Esophagus squamous epithelium (tissue), 4 donors: ENCODE data around the gene SMOC1.

Experiments
- POLR2A ChIP-seq, 4 donors: fragments of 450-650 bp; IDR thresholded peaks; one replicate each; pipeline ENCODE4 v1.6.1; 2017; ENCODE audit warnings: antibody characterized with exemption in 4 of 4, mild to moderate bottlenecking in 4 of 4, moderate library complexity in 3 of 4
- TF ChIP-seq, protein P1 (sequence below), 6 experiments: fragments of 450-650 bp in 4 of 6; fragments of 200-600 bp in 2 of 6; sonication (generic) in 2 of 6; IDR thresholded peaks; one replicate each; pipeline ENCODE4 v1.5.1; 2016 to 2019; ENCODE audit warnings: antibody characterized with exemption in 6 of 6, mild to moderate bottlenecking in 4 of 6, moderate library complexity in 4 of 6

DNA sequence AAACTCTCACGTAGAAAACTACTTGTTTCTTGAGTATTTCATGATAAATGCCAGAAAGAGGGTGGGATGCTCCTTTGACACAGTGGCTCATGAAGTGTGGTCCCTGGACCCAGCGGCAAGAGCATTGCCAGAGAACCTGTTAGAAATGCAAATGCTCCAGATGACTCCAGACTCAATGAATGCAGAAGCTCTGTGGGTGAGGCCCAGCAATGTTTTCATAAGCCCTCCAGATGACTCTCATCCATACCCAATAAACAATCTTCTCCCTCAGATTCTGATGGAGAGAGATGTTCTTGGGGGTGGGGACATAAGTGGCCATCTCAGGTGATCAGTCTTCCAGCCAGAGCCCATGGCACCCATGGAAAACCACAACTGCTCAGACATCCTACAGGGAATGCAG lies 88.9 kb downstream of the SMOC1 start:
- TF ChIP-seq, protein P1, sequence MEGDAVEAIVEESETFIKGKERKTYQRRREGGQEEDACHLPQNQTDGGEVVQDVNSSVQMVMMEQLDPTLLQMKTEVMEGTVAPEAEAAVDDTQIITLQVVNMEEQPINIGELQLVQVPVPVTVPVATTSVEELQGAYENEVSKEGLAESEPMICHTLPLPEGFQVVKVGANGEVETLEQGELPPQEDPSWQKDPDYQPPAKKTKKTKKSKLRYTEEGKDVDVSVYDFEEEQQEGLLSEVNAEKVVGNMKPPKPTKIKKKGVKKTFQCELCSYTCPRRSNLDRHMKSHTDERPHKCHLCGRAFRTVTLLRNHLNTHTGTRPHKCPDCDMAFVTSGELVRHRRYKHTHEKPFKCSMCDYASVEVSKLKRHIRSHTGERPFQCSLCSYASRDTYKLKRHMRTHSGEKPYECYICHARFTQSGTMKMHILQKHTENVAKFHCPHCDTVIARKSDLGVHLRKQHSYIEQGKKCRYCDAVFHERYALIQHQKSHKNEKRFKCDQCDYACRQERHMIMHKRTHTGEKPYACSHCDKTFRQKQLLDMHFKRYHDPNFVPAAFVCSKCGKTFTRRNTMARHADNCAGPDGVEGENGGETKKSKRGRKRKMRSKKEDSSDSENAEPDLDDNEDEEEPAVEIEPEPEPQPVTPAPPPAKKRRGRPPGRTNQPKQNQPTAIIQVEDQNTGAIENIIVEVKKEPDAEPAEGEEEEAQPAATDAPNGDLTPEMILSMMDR (IDR thresholded peaks at IDR 0.05): no peak
- no peak for TF ChIP-seq POLR2A (IDR thresholded peaks at IDR 0.05)
